MV-4-11 (cell line): ENCODE results near the gene EGFR.
A peak's percentile ranks its signal among the peaks of the same experiment; 100 is the strongest.

Experiments
- DNase-seq: peaks from one replicate; lab custom pipeline; 2025; lab: John Stamatoyannopoulos, UW

The EGFR gene

GRCh38 chr7:55249332-55249731 is 230.5 kb downstream of the EGFR start:
- DNase-seq: no peak

DNA sequence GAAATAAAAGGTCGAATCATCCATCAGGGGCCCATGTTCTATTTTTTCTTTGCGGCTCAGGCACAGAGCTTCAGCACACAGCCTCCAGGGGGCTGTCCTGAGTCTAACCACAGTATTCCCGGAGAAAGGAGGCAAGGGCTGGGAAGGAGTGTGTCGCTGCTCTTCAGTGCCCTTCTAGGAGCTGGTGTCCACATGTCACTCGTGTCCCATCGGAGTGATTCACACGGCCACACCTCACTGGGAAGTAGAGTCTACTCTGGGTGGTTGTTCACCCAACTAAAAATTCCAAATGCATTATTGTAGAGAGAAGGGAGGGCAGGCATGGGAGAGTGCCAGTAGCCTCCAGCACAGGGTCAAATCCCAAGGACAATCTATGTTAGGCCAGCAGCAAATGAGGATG is 231.5 kb downstream of the EGFR start:
- no peak for DNase-seq

GRCh38 chr7:55251313-55251712 is 232.5 kb downstream of the EGFR start:
- no peak for DNase-seq

DNA sequence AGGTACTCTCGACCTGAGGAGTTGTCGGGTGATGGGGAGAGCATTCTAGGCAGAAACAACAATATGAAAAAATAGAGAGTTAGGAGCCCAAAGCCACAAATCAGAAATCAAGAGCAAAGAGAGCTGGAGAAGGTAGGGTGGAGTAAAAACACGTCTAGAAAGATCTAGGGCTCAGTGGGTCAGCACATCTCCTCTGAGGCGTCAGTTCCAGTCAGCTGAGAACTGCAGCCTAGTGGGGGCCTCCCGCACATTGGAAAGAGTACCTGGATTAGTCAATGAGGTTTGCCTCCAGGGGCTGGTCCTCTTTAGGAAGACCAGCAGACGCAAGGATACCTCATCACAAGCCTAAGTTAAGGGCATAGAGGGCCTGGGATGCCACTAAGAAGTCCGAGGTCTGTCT is 233.1 kb downstream of the EGFR start:
- no peak for DNase-seq

DNA sequence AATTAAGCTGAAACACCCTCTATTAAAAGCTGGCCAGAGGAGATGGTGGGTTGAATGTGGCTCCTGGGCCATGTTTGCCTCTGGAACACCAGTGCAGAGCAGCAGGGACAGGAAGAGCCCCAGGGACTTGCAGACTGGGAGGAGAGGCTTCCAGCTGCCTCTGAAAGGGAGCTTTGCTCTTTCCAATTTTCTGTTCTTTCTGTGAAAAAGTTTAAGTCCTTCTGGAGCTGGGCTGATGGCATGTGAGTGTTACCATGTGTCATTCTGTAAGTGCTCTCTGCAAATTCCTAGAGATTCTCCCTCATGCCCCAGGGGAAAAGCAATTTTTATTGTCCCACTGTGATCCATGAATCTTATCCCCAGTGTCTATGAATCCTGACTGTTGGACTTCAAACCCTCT is 233.6 kb downstream of the EGFR start:
- no peak for DNase-seq

DNA sequence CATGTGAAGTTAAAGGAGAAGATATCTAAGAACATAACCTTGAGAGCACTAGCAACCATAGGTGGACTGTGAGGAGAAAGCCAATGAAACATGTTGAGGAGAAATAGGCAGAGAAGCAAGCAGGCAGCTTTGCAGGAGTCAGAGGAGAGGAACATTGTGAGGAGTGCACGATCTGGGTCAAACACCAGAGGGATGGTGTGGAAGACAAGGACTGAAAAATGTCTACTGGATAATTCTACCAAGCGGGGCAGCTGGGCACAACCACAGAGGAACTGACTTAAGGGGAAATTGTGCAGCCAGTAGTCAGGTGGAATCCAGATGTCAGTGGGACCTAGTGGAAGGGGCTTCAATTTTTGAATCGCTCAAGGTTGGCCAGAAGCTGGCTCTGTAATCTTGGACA is 234.4 kb downstream of the EGFR start:
- DNase-seq: no peak

- no peak for DNase-seq
Measured at GRCh38 chr7:55254242-55254595, 235.4 kb downstream of the EGFR start.

- DNase-seq: no peak
Measured at GRCh38 chr7:55254596-55255495, 236.0 kb downstream of the EGFR start.

DNA sequence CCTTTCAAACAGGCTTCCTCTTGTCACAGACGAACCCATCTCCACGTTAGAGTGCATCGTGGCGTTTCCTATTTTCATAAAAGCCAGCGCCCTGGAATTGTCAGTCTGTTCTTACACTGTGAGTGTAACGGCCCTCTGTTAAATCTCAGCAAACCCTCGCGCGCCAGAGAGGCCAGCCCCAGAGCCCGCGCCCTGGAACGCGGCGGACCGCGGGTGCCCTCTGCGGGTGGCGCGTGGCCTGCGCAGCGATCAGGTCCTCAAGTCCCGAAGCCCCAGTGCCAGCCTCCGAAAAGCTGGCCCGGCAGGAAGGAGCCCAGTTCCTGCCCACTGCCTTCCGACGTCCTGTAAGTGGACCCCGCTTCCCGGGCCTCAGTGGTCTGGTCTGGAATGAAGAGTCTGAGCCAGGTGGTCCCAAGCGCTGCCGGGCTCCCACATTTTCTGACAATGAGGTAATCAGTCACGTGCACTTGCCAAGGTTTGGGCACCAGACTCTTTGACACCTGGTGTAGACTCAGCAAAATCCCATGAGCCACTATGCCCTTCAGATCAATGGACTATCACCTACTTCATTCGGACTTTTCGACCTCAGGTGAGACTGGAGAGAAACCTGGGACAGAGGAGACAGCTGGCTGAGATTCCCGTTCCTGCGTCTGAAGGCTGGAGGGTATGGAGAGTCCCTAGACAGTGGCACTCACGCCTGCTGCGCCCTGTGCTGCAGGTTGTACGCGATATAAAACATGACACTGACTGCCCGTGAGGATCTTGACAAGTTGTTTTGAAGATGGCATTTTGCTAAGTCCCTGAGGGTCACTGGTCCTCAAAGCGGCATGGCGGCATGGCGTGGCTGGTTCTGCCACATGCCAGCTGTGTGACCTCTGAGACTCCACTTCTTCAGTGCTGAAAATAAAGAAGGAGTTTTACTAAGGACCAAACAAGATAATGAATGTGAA is 237.0 kb downstream of the EGFR start:
- DNase-seq: peak; percentile 35

DNA sequence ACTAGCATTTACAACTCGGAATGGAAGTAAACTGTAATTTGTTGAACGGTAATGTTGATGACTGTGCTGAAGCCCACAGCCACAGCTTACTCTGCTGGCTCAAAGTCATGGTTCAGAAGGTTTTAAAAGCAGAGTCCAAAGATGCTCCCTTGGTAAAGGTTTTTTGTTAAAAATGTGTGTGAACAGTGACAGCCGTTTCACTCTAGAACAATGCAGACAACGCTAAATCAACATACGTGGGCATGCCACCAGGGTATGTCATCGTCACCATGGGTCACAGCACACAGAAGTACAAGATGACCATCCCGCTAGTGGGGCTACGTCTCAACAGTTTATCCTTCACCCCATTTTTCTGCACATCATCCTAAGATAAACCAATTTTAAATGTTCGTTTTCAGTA is 239.8 kb downstream of the EGFR start:
- no peak for DNase-seq

DNA sequence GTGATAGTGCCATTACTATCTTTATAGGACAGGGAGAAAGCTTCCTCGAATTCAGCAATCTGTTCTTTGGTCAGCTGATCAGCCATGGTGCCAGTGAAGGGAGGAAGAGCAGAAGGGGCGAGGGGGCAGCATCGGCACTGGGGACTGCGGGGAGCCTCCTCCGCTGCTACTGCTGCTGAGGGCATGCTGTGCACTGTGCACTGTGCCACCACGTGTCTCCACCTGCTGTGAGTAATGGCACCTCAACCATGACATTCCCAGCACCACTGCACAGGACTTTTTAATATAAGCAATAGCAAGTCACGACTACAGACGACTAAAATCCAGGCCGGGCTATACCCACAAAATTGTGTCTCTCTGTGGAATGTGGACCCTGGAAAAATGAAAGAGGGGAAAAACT is 241.4 kb downstream of the EGFR start:
- DNase-seq: no peak

DNA sequence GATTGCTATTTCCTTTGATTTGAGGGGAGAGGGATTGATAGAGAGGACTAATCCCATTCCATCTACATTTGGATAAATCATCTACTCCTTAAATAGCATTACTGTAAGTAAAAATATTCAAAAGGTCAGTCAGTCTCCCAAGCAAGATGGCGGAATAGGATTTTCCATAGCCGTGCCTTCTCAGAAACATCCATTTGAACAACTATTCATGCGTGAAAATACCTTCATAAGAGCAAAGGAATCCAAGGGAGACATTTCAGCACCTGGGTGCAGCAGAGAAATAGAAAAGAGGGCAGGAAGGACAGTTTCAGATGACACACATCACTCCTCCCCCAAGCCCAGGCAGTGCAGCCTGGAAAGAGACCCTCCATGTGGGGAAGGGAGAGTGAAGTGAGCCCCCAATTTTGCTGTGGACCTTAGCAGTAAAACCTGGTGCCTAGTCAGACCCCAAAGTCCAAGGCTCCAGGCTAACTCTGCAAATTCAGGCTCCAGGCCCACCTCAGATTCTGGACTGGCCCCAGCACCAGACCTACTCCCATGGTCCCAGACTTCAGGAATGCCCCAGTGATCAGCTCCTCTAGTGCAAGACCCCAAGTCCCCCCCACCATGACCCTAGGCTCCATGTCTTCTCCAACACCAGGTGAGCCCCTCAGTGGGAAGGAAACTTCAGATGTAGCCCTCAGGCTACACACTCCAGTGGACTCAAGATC is 242.0 kb downstream of the EGFR start:
- no peak for DNase-seq
